Measurements from ENCODE around the gene FKBP5. TPM values are rescaled to one million over a fixed set of nuclear protein-coding genes. Genes with fewer than 3 reads are reported as not detected.

FKBP5 gene
- total RNA-seq, 1 donor from 2014 or later = 4.6 TPM

- FAIRE-seq (no peak), DNase-seq (ENCODE audit: low read depth) (no peak)
- Histone ChIP-seq H2AFZ (ENCODE audit: low read depth, low read length) (no peak overlapping the region), H3K9ac (ENCODE audit: low read length) (no peak overlapping the region), H3K79me2 (ENCODE audit: insufficient read depth, low read length) (no peaks in the 10 kb centered on the region), H3K9me3 (ENCODE audit: insufficient read depth, low read depth, low read length) (no peaks in the 10 kb centered on the region), H3K27ac (ENCODE audit: low read depth, low read length) (no peak overlapping the region), H3K4me1 (ENCODE audit: insufficient read depth, low read length) (no peaks in the 10 kb centered on the region), H3K4me3 (ENCODE audit: insufficient read depth, low read depth, low read length) (no peak overlapping the region), H3K27me3 (ENCODE audit: insufficient read depth, low read length) (peaks cover 5% of the 10 kb centered on the region), H3K36me3 (ENCODE audit: insufficient read depth, low read length) (no peaks in the 10 kb centered on the region), H3K4me2 (ENCODE audit: low read length) (no peak overlapping the region), H4K20me1 (ENCODE audit: insufficient read depth, low read length) (no peaks in the 10 kb centered on the region)
- Mint-ChIP-seq H3K27me3 (ENCODE audit: low read depth, unreplicated experiment) (peaks cover 33% of the 10 kb centered on the region), H3K4me1 (ENCODE audit: low read depth, unreplicated experiment) (no peaks in the 10 kb centered on the region), H3K36me3 (ENCODE audit: low read depth, unreplicated experiment) (no peaks in the 10 kb centered on the region), H3K4me3 (ENCODE audit: unreplicated experiment) (no peak overlapping the region), H3K9me3 (ENCODE audit: unreplicated experiment) (no peaks in the 10 kb centered on the region), H3K27ac (ENCODE audit: unreplicated experiment) (no peak overlapping the region)
- TF ChIP-seq CTCF (IDR thresholded peaks at IDR 0.05; ENCODE audit: insufficient read depth, low read depth, low read length) (no peak), EZH2 (IDR thresholded peaks at IDR 0.05; ENCODE audit: insufficient read depth, low read length) (no peak)
Measured at GRCh38 chr6:35713006-35713767, 24.5 kb upstream of the FKBP5 start.

- Mint-ChIP-seq H3K27me3 (ENCODE audit: low read depth, unreplicated experiment) (peaks cover 20% of the 10 kb centered on the region), H3K4me1 (ENCODE audit: low read depth, unreplicated experiment) (no peaks in the 10 kb centered on the region), H3K36me3 (ENCODE audit: low read depth, unreplicated experiment) (no peaks in the 10 kb centered on the region), H3K9me3 (ENCODE audit: unreplicated experiment) (no peaks in the 10 kb centered on the region), H3K27ac (ENCODE audit: unreplicated experiment) (no peak overlapping the region), H3K4me3 (ENCODE audit: unreplicated experiment) (no peak overlapping the region)
- Histone ChIP-seq H3K4me1 (ENCODE audit: insufficient read depth, low read length) (no peaks in the 10 kb centered on the region), H4K20me1 (ENCODE audit: insufficient read depth, low read length) (no peaks in the 10 kb centered on the region), H3K4me2 (ENCODE audit: low read length) (no peak overlapping the region), H3K4me3 (ENCODE audit: insufficient read depth, low read depth, low read length) (no peak overlapping the region), H3K9me3 (ENCODE audit: insufficient read depth, low read depth, low read length) (no peaks in the 10 kb centered on the region), H3K36me3 (ENCODE audit: insufficient read depth, low read length) (no peaks in the 10 kb centered on the region), H3K27me3 (ENCODE audit: insufficient read depth, low read length) (peaks cover 5% of the 10 kb centered on the region), H3K79me2 (ENCODE audit: insufficient read depth, low read length) (no peaks in the 10 kb centered on the region), H2AFZ (ENCODE audit: low read depth, low read length) (no peak overlapping the region), H3K9ac (ENCODE audit: low read length) (no peak overlapping the region), H3K27ac (ENCODE audit: low read depth, low read length) (no peak overlapping the region)
- TF ChIP-seq EZH2 (IDR thresholded peaks at IDR 0.05; ENCODE audit: insufficient read depth, low read length) = no peak
- TF ChIP-seq CTCF (IDR thresholded peaks at IDR 0.05; ENCODE audit: insufficient read depth, low read depth, low read length) = no peak
- FAIRE-seq (no peak), DNase-seq (ENCODE audit: low read depth) (no peak)
Measured at GRCh38 chr6:35711731-35712130, 23.0 kb upstream of the FKBP5 start.

GRCh38 chr6:35710241-35710847, 21.6 kb upstream of the FKBP5 start:
- H3K9me3 ChIP-seq (ENCODE audit: insufficient read depth, low read depth, low read length) = no peaks in the 10 kb centered on the region
- no peak overlapping the region for H2AFZ ChIP-seq (ENCODE audit: low read depth, low read length)
- no peaks in the 10 kb centered on the region for H3K36me3 ChIP-seq (ENCODE audit: insufficient read depth, low read length)
- no peak overlapping the region for H3K4me2 ChIP-seq (ENCODE audit: low read length)
- FAIRE-seq (no peak), DNase-seq (ENCODE audit: low read depth) (no peak)
- no peaks in the 10 kb centered on the region for H3K79me2 ChIP-seq (ENCODE audit: insufficient read depth, low read length)
- Mint-ChIP-seq H3K9me3 (ENCODE audit: unreplicated experiment) (no peaks in the 10 kb centered on the region), H3K36me3 (ENCODE audit: low read depth, unreplicated experiment) (no peaks in the 10 kb centered on the region), H3K27me3 (ENCODE audit: low read depth, unreplicated experiment) (peaks cover 9% of the 10 kb centered on the region), H3K4me3 (ENCODE audit: unreplicated experiment) (no peak overlapping the region), H3K27ac (ENCODE audit: unreplicated experiment) (no peak overlapping the region), H3K4me1 (ENCODE audit: low read depth, unreplicated experiment) (no peaks in the 10 kb centered on the region)
- peaks cover 2% of the 10 kb centered on the region for H3K27me3 ChIP-seq (ENCODE audit: insufficient read depth, low read length)
- no peak overlapping the region for H3K27ac ChIP-seq (ENCODE audit: low read depth, low read length)
- no peaks in the 10 kb centered on the region for H4K20me1 ChIP-seq (ENCODE audit: insufficient read depth, low read length)
- TF ChIP-seq EZH2 (IDR thresholded peaks at IDR 0.05; ENCODE audit: insufficient read depth, low read length) = no peak
- TF ChIP-seq CTCF (IDR thresholded peaks at IDR 0.05; ENCODE audit: insufficient read depth, low read depth, low read length) = no peak
- H3K9ac ChIP-seq (ENCODE audit: low read length) = no peak overlapping the region
- no peaks in the 10 kb centered on the region for H3K4me1 ChIP-seq (ENCODE audit: insufficient read depth, low read length)
- no peak overlapping the region for H3K4me3 ChIP-seq (ENCODE audit: insufficient read depth, low read depth, low read length)

Measured in astrocyte (in vitro differentiated cells and primary cell).